Neural cell (in vitro differentiated cells): Measurements from ENCODE around the gene RASL11A.

Source experiments
- EP300 ChIP-seq: fragments of 450-650 bp; conservative IDR thresholded peaks from 2 replicates; pipeline ENCODE4 v1.6.1; 2014; ENCODE audit warnings: antibody characterized with exemption, mild to moderate bottlenecking, moderate library complexity; ENCODE audit not compliant: poor library complexity, severe bottlenecking
- EZH2 ChIP-seq: fragments of 200-600, 300-800 bp; shearing (Covaris generic), sonication (generic); IDR thresholded peaks from 2 replicates; pipeline ENCODE4 v1.6.1; 2014; ENCODE audit warnings: antibody characterized with exemption, low read length, borderline replicate concordance, mild to moderate bottlenecking; ENCODE audit not compliant: insufficient read depth, poor library complexity, severe bottlenecking
- MXI1 ChIP-seq: fragments of 450-650 bp; conservative IDR thresholded peaks from 2 replicates; pipeline ENCODE4 v1.6.1; 2014; ENCODE audit warnings: antibody characterized with exemption, mild to moderate bottlenecking; ENCODE audit not compliant: poor library complexity, severe bottlenecking
- POLR2AphosphoS5 ChIP-seq: IDR thresholded peaks from 2 replicates; pipeline ENCODE4 v1.6.1; 2012
- RAD21 ChIP-seq: fragments of 450-650 bp; conservative IDR thresholded peaks from 2 replicates; pipeline ENCODE4 v1.6.1; 2014; ENCODE audit warnings: antibody characterized with exemption, mild to moderate bottlenecking, moderate library complexity
- SMC3 ChIP-seq: fragments of 450-650 bp; conservative IDR thresholded peaks from 2 replicates; pipeline ENCODE4 v1.6.1; 2014; ENCODE audit warnings: antibody characterized with exemption, mild to moderate bottlenecking, moderate library complexity; ENCODE audit not compliant: poor library complexity
- TAF1 ChIP-seq: IDR thresholded peaks from 2 replicates; pipeline ENCODE4 v1.6.1; 2012; ENCODE audit warnings: low read depth
- TF ChIP-seq, protein P1 (sequence below): fragments of 450-650 bp; IDR thresholded peaks from 2 replicates; pipeline ENCODE4 v1.5.1; 2014; ENCODE audit warnings: antibody characterized with exemption, mild to moderate bottlenecking, moderate library complexity; ENCODE audit not compliant: poor library complexity, severe bottlenecking
- TF ChIP-seq, protein P2 (sequence below): IDR thresholded peaks from 2 replicates; pipeline ENCODE4 v1.6.1; 2012; ENCODE audit warnings: borderline replicate concordance

DNA sequence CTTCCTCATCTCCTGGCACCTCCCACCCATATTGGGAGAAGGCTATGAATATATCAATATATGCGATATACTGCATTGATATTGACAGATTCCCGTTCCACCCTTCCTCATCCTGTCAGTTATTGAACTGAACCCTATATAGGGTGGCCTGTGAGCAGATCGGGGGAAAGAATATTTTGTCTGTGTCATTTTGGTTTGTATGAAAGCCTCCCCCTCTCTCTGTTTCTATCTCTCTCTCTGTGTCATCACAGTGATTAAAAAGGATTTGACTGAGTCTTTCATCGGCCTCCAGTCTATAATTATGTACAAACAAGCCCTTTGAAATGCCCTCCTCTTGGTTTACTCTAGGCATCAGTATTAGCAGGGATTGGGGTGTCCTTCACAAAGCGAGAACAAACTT, 35.7 kb downstream of the RASL11A start:
- no peak for TF ChIP-seq TAF1
- TF ChIP-seq RAD21, result no peak
- TF ChIP-seq, protein P1, sequence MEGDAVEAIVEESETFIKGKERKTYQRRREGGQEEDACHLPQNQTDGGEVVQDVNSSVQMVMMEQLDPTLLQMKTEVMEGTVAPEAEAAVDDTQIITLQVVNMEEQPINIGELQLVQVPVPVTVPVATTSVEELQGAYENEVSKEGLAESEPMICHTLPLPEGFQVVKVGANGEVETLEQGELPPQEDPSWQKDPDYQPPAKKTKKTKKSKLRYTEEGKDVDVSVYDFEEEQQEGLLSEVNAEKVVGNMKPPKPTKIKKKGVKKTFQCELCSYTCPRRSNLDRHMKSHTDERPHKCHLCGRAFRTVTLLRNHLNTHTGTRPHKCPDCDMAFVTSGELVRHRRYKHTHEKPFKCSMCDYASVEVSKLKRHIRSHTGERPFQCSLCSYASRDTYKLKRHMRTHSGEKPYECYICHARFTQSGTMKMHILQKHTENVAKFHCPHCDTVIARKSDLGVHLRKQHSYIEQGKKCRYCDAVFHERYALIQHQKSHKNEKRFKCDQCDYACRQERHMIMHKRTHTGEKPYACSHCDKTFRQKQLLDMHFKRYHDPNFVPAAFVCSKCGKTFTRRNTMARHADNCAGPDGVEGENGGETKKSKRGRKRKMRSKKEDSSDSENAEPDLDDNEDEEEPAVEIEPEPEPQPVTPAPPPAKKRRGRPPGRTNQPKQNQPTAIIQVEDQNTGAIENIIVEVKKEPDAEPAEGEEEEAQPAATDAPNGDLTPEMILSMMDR, result no peak
- TF ChIP-seq POLR2AphosphoS5, result no peak
- no peak for TF ChIP-seq EZH2
- no peak for TF ChIP-seq EP300
- no peak for TF ChIP-seq MXI1
- TF ChIP-seq, protein P2, sequence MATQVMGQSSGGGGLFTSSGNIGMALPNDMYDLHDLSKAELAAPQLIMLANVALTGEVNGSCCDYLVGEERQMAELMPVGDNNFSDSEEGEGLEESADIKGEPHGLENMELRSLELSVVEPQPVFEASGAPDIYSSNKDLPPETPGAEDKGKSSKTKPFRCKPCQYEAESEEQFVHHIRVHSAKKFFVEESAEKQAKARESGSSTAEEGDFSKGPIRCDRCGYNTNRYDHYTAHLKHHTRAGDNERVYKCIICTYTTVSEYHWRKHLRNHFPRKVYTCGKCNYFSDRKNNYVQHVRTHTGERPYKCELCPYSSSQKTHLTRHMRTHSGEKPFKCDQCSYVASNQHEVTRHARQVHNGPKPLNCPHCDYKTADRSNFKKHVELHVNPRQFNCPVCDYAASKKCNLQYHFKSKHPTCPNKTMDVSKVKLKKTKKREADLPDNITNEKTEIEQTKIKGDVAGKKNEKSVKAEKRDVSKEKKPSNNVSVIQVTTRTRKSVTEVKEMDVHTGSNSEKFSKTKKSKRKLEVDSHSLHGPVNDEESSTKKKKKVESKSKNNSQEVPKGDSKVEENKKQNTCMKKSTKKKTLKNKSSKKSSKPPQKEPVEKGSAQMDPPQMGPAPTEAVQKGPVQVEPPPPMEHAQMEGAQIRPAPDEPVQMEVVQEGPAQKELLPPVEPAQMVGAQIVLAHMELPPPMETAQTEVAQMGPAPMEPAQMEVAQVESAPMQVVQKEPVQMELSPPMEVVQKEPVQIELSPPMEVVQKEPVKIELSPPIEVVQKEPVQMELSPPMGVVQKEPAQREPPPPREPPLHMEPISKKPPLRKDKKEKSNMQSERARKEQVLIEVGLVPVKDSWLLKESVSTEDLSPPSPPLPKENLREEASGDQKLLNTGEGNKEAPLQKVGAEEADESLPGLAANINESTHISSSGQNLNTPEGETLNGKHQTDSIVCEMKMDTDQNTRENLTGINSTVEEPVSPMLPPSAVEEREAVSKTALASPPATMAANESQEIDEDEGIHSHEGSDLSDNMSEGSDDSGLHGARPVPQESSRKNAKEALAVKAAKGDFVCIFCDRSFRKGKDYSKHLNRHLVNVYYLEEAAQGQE, result no peak
- TF ChIP-seq SMC3, result no peak
